OCI-LY7 (cell line): ENCODE results near the gene TRIM38. TPM values are rescaled to one million over a fixed set of nuclear protein-coding genes. Genes with fewer than 3 reads are reported as not detected.

Experiments
- BruUV-seq: library from RNA; stranded (reverse); fragments of 400-500 nt; replicated peaks from 2 replicates; lab custom pipeline; 2021; lab: Mats Ljungman, UMichigan
- CTCF ChIA-PET: fragments of 300-600 bp; sonication (Branson Sonifier 250); formaldehyde crosslinking; loops from one replicate; lab custom pipeline; 2022; ENCODE audit warnings: antibody characterized with exemption; ENCODE audit not compliant: unreplicated experiment; lab: Charles Lee
- POLR2A ChIA-PET: fragments of 300-600 bp; sonication (Branson Sonifier 250); formaldehyde crosslinking; loops from one replicate; lab custom pipeline; 2022; ENCODE audit warnings: antibody characterized with exemption; lab: Charles Lee
- DNase-seq: peaks from one replicate; pipeline ENCODE4 v3.0.0-alpha.2; 2015; ENCODE audit warnings: low spot score
- H2AFZ ChIP-seq: fragments of 200-600 bp; sonication (generic), shearing (Covaris generic); 2 replicates; pipeline ENCODE4 v1.6.1; 2014; ENCODE audit warnings: mild to moderate bottlenecking, antibody characterized with exemption, low read length, moderate library complexity
- H3K27ac ChIP-seq: fragments of 200-600 bp; sonication (generic); 2 replicates; pipeline ENCODE4 v1.5.1; 2014; ENCODE audit warnings: mixed run types, low read depth, mild to moderate bottlenecking, moderate library complexity, low read length, inconsistent platforms; ENCODE audit not compliant: poor library complexity, severe bottlenecking
- H3K36me3 ChIP-seq: fragments of 200-600 bp; sonication (generic); 2 replicates; pipeline ENCODE4 v1.6.1; 2014; ENCODE audit warnings: mild to moderate bottlenecking, antibody characterized with exemption, low read length, moderate library complexity, mixed read lengths; ENCODE audit not compliant: insufficient read depth
- H3K4me1 ChIP-seq: fragments of 200-600 bp; sonication (generic); 2 replicates; pipeline ENCODE4 v1.5.1; 2014; ENCODE audit warnings: mild to moderate bottlenecking, low read length; ENCODE audit not compliant: insufficient read depth, poor library complexity, severe bottlenecking
- H3K4me2 ChIP-seq: fragments of 200-600 bp; sonication (generic); 2 replicates; pipeline ENCODE4 v1.6.1; 2014; ENCODE audit warnings: mild to moderate bottlenecking, low read length
- H3K4me3 ChIP-seq: fragments of 200-600 bp; sonication (generic); 2 replicates; pipeline ENCODE4 v1.5.1; 2014; ENCODE audit warnings: mild to moderate bottlenecking, low read depth, low read length; ENCODE audit not compliant: poor library complexity, severe bottlenecking
- H3K79me2 ChIP-seq: fragments of 200-600 bp; sonication (generic); 2 replicates; pipeline ENCODE4 v1.6.1; 2016; ENCODE audit warnings: low read depth, mild to moderate bottlenecking, low read length, moderate library complexity, mixed read lengths; ENCODE audit not compliant: insufficient read depth
- H3K9me2 ChIP-seq: fragments of 200-600 bp; sonication (generic); 2 replicates; pipeline ENCODE4 v1.6.1; 2016; ENCODE audit warnings: mild to moderate bottlenecking, low read length, mixed read lengths; ENCODE audit not compliant: insufficient read depth
- H3K9me3 ChIP-seq: fragments of 200-600 bp; sonication (generic); 2 replicates; pipeline ENCODE4 v1.6.1; 2014; ENCODE audit warnings: mild to moderate bottlenecking, mixed run types, low read length, mixed read lengths
- H4K20me1 ChIP-seq: fragments of 200-600 bp; sonication (generic); 2 replicates; pipeline ENCODE4 v1.6.1; 2014; ENCODE audit warnings: mild to moderate bottlenecking, antibody characterized with exemption, low read length, moderate library complexity, mixed read lengths; ENCODE audit not compliant: insufficient read depth
- CTCF ChIP-seq: fragments of 200-600 bp; sonication (generic); conservative IDR thresholded peaks from 2 replicates; pipeline ENCODE4 v1.5.1; 2014; ENCODE audit warnings: mild to moderate bottlenecking, antibody characterized with exemption, low read length, moderate library complexity, mixed read lengths
- EZH2phosphoT487 ChIP-seq: fragments of 200-600 bp; sonication (generic); IDR thresholded peaks from 2 replicates; pipeline ENCODE4 v1.6.1; 2018; ENCODE audit warnings: low read depth, borderline replicate concordance, mild to moderate bottlenecking, mixed run types, antibody characterized with exemption, low read length, moderate library complexity, mixed read lengths
- intact Hi-C: fragments of 100-400 bp; cut with micrococcal nuclease; formaldehyde crosslinking; loops from one replicate; pipeline ENCODE4 v1.10.0; 2022; ENCODE audit not compliant: unreplicated experiment
- total RNA-seq, 2 experiments: library from RNA; depleted of rRNA in 1 of 2; stranded (reverse); fragments of >200 nt in 1 of 2; shearing (Covaris generic) in 1 of 2; gene quantifications; 2 replicates each; pipeline ENCODE4 v1.2.3, GENCODE V29; 2014 to 2022

TRIM38 gene
- total RNA-seq, 2 experiments from 2014 or later: 12.8 to 14.8 TPM

GRCh38 chr6:25953733-25954132 is 8.9 kb upstream of the TRIM38 start:
- Histone ChIP-seq H3K9me2 (no peaks in the 10 kb centered on the region), H3K4me2 (no peak overlapping the region), H3K4me1 (no peaks in the 10 kb centered on the region), H2AFZ (no peak overlapping the region), H3K9me3 (peaks cover 4% of the 10 kb centered on the region; the same call in 1 of the 2 replicates), H3K4me3 (no peak overlapping the region), H3K79me2 (no peaks in the 10 kb centered on the region), H3K36me3 (no peaks in the 10 kb centered on the region), H3K27ac (no peak overlapping the region), H4K20me1 (no peaks in the 10 kb centered on the region)
- ChIA-PET POLR2A (no interaction called here), CTCF (no interaction called here)
- no TSS peak for BruUV-seq
- DNase-seq: no peak
- intact Hi-C loops: no loop called here
- TF ChIP-seq CTCF (no peak), EZH2phosphoT487 (no peak)

- no peaks in the 10 kb centered on the region for H4K20me1 ChIP-seq
- no peak for TF ChIP-seq CTCF
- TF ChIP-seq EZH2phosphoT487: no peak
- peaks cover 14% of the 10 kb centered on the region; the same call in 1 of the 2 replicates for H3K9me3 ChIP-seq
- H3K4me2 ChIP-seq: no peak overlapping the region
- no peak overlapping the region for H3K27ac ChIP-seq
- H3K79me2 ChIP-seq: no peaks in the 10 kb centered on the region
- CTCF ChIA-PET: no interaction called here
- H3K4me3 ChIP-seq: no peak overlapping the region
- peaks cover 6% of the 10 kb centered on the region; the same call in 1 of the 2 replicates for H3K36me3 ChIP-seq
- H2AFZ ChIP-seq: no peak overlapping the region
- no peaks in the 10 kb centered on the region for H3K9me2 ChIP-seq
- no TSS peak for BruUV-seq
- intact Hi-C loops: no loop called here
- POLR2A ChIA-PET: interaction anchor here (1.0 kb wide), 1 partner anchor 9 kb away, joined by 3 read pairs; no protein-coding TSS in a partner anchor
- H3K4me1 ChIP-seq: peaks cover 2% of the 10 kb centered on the region
- DNase-seq: no peak
Observed at GRCh38 chr6:25954756-25955155, 7.8 kb upstream of the TRIM38 start.

- peaks cover 29% of the 10 kb centered on the region; the same call in 1 of the 2 replicates for H3K9me3 ChIP-seq
- BruUV-seq: no TSS peak
- H3K27ac ChIP-seq: no peak overlapping the region
- DNase-seq: no peak
- no peak overlapping the region for H3K4me3 ChIP-seq
- H3K9me2 ChIP-seq: no peaks in the 10 kb centered on the region
- H4K20me1 ChIP-seq: no peaks in the 10 kb centered on the region
- TF ChIP-seq CTCF (no peak), EZH2phosphoT487 (no peak)
- POLR2A ChIA-PET: interaction anchor here (1.0 to 1.4 kb wide), 3 partner anchors 10 to 64 kb away, joined by 3 read pairs; a partner anchor contains a TSS
- peaks cover 13% of the 10 kb centered on the region for H3K4me1 ChIP-seq
- H3K36me3 ChIP-seq: peaks cover 7% of the 10 kb centered on the region; the same call in 1 of the 2 replicates
- CTCF ChIA-PET: no interaction called here
- H2AFZ ChIP-seq: no peak overlapping the region
- intact Hi-C loops: no loop called here
- no peaks in the 10 kb centered on the region for H3K79me2 ChIP-seq
- no peak overlapping the region for H3K4me2 ChIP-seq
Observed at GRCh38 chr6:25956226-25956625, 6.4 kb upstream of the TRIM38 start.
